HL-60/S4 treated with phorbol 12-myristate 13-acetate at 8.2 ng/mL for 4 days and 3 days (cell line): ENCODE measurements around the gene FBXO42.

ENCODE experiments used
- in situ Hi-C: fragments of 300-500 bp; cut with MboI; formaldehyde crosslinking; loops from 2 replicates; pipeline ENCODE4 v1.15.0; 2022; ENCODE audit warnings: low sequenced_read_pairs

FBXO42 gene

DNA sequence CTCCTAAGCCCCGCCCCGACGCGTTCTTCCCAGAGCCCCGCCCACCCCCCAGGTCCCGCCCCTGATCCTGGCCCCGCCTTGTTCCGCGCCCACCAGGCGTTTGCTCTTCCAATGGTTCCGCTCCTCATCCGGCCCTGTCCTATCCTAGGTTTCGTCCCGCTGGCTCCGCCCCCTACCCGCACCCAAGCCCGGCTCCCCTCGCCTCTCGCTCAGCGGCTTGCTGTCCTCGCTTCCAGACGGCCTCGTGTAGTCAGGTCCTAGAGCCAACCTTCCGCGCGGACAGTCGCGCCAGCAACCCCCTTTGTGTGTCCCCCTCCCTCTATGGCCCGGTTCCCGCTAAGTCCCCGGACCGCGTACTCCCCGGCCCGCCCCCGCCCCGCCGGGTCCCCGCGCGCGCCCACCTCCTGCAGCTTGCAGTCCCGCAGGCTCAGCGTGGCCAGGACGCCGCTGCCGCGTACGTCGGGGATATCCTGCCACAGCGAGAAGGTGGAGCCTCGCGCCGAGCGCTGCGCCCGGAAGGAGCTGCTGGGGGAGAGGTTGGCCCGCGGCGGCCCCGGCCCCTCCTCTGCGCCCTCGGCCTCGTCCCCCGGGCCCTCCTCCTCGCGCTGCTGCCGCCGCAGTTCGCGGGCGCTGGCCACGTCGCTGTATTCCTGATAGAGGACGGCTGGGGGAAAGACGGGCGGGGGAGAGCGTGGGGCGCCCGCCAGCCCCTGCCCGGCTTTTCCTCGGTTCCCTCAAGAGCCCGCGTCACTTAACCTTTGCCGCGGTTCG is 145.5 kb downstream of the FBXO42 start:
- in situ Hi-C loops: no loop called here

DNA sequence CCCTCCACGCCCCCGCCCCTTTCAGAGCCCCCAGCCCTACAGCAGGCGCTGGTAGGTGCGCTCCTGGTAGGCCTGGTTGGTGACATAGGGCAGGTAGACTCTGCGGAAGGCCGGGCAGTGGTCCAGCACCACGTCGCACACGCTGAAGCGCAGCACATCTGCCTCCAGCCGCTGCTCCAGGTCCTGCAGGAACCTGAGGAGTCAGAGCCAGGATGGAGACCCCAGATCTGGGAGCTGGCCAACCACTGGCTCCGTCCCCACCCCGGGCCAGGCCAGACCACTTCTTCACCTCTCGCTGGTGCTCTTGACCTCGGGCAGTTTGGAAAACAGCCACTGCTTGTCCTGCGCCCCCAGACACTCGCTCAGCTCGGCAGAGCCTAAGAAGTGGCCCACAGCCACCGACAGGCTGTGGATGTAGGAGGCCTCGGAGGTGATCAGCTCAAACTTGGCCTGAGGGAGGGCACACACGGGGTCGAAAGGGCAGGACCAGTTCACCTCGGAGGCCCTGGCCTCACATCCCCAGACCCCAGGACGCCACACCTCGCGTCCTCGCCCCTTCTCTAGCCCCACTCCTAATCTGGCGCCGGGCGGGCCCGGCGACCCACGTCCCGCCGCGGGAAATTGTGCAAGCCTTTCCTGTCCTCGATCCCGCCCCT is 146.3 kb downstream of the FBXO42 start:
- in situ Hi-C loops: no loop called here

DNA sequence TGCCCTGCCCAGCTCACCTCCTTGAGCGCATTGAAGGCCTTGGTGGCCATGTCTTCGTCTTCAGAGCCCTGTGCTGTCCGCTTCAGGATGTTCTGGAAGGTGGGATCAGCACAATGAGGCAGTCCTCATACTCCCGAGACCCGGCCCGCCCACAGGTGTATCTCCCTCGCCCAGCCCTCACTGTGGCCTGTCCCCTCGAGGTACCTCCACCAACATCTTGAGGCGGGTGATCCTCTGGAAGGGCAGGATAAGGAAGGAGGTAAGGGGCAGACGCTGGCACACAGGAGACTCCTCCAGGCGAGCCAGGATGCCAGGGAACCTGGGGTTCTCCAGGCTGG is 147.0 kb downstream of the FBXO42 start:
- in situ Hi-C loops: no loop called here

- in situ Hi-C loops: no loop called here
These were observed 147.5 kb downstream of the FBXO42 start for GRCh38 chr1:16204634-16205333.

DNA sequence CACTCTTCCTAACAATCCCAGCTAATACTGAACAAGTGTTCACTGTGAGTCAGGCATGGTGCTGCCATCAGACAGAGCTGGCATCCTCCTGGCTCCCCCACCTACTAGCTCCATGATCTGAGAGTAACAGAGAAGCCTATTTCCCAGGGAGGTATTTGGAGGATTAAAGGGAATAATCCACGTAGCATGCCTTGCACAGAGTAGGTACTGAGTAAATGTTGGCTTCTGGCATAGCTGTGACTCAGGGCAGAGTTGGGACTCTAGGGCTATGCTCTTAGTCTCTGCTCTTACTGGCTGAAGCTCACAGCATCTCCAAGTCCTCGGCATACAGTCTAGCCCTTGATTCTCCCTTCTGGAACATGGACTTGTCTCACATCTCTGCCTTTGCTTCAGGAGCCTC is 148.1 kb downstream of the FBXO42 start:
- in situ Hi-C loops: no loop called here

- in situ Hi-C loops: no loop called here
These were observed 148.7 kb downstream of the FBXO42 start for GRCh38 chr1:16203550-16203949.

DNA sequence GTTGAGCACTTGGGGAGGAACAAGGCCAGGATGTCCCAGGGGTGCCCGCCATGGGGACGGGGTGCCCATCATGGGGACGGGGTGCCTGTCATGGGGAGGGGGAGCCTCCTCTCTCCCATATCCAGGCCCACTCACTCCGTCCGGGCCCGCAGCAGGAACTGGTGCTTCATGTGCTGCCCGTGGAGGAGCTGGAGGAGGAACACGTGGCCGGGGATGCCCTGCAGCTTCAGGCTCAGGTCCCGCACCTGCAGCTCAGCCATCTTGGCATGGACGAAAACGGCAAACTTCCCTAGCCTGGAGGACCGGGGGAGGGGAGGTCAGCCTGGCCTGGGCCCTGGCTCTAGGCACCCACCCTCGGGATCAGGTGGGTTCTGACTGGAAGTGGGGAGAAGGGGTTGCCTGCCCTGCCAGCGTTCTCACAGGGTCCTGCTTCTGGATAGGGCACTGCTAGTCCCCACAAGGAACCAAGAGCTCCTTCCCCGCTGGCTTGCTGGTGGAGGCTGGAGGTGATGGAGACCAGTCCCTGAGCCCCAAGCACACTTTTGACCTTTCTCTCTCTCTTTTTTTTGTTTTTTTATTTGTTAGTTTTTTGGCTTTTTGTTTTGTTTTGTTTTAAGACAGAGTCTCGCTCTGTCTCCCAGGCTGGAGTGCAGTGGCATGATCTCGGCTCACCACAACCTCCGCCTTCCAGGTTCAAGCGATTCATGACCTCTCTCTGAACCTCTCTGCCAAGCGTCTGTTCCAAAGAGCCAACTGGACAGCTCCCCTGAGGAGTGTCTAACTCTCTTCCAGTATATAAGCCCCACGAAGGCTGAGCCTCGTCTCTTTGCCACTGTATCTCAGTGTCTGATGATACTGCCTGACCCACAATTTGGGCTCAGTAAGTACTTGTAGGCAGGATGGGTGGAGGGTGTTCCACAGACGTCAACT is 149.7 kb downstream of the FBXO42 start:
- in situ Hi-C loops: no loop called here

GRCh38 chr1:16199700-16200099 is 152.6 kb downstream of the FBXO42 start:
- in situ Hi-C loops: no loop called here

GRCh38 chr1:16199157-16199501 is 153.2 kb downstream of the FBXO42 start:
- in situ Hi-C loops: no loop called here

DNA sequence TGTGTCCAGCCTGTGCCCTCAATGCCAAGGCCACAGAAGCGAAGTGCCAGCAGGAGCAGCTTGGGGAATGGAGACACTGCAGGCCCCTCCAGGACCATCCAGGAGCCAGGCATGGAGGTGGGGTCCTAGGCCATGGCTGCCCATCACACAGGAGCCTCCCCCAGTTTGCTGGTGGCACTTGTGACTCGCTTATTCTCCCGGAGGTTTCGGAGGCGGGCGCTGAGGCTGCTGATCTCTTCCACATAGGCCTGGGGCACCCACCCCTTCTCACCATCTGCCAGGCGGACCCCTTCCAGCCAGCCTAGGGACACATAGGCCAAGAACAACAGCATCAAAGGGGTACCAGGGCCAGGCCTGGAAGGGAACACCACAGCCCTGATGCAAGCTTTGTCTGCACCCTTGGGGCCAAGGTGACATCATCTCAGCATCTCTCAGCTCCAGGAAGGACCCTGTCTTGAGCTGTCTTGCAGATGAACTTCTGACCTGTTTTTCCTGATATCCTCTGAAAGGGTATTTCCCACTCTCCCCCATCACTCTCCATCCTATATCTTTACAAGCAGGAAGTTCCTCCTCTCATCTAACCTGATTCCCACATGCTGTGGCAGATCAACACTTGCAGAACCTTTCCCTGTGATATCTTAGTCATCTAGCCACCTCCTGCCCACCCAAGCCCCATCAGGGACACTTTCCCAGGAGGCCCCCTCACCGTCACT is 153.7 kb downstream of the FBXO42 start:
- in situ Hi-C loops: no loop called here

- in situ Hi-C loops: no loop called here
These were observed 155.4 kb downstream of the FBXO42 start for GRCh38 chr1:16196874-16197273.
